ENCODE data around the gene SERPINB5.

SERPINB5 gene

GRCh38 chr18:63532471-63532870, 55.7 kb downstream of the SERPINB5 start:
- no peak for DNase-seq

DNA sequence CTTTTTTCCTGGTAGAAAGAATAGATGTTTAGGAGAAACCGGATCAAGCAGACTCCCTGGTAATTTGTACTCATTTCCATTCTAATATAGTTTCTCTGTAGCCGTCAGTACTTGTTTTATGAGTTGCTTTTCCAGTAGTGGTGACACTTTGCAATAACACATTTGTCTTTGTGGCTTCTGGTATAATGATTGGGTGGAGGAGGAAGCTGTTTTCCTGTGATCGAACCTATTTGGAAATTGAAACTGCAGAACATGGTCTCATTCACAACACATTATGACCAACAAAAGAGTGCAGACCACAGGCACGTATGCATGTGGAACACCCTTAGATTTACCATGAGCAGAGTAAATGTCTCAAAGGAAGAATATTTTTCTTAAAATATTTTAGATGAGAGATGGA, 57.9 kb downstream of the SERPINB5 start:
- DNase-seq = no peak

DNA sequence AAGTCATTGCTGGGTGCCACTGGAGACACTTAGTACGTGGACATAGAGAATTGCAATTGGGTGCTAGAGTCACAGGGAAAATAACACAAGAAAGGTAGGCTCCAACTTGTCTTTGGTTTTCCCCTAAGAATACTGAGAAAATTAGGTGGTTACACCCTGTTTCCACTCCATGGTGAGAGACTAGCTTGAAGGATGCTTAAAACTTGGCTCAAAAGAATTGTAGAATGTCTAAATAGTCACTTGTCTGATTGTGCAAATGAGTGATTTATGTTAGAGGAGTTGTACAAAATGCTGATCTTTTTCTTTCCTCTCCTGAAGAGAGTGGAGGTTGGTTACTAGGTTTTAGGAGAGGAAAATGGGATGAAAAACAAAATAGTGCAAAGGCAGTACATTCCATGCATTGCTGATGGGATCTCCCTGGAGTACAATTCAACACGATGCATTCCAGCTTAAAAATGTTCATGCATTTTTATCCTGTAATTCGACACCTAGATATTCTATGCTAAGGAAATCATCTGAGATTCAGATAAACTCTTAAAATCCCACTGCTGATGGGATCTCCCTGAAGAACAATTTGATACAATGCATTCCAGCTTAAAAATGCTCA, 63.2 kb downstream of the SERPINB5 start:
- DNase-seq = no peak

- no peak for DNase-seq
These were observed 65.3 kb downstream of the SERPINB5 start, which contains the start of gene SERPINB12 for GRCh38 chr18:63542069-63542468. Gene SERPINB12 (plus strand): TSS chr18:63542369. CDS start chr18:63556160, 13,791 bp downstream.

- no peak for DNase-seq
These were observed 67.3 kb downstream of the SERPINB5 start for GRCh38 chr18:63544017-63544416.

DNA sequence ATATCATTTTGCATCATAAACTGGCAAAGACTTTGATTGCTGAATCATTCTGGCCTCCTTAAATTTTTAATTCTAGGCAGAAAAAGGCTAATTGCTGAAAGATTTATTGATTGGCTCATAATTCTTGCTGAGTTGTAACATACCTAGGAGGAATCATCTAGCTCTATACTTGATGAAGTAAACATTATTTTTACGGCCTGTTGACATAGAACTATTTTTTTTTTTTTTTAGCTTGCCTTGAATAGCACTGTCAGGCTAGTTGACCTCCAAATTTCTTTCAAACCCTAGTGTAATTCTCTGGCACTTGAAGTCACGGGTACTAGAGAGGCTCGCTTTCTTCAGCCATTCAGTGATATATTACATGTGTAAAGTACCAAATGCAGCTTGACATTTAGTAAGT, 68.2 kb downstream of the SERPINB5 start:
- DNase-seq = no peak

DNA sequence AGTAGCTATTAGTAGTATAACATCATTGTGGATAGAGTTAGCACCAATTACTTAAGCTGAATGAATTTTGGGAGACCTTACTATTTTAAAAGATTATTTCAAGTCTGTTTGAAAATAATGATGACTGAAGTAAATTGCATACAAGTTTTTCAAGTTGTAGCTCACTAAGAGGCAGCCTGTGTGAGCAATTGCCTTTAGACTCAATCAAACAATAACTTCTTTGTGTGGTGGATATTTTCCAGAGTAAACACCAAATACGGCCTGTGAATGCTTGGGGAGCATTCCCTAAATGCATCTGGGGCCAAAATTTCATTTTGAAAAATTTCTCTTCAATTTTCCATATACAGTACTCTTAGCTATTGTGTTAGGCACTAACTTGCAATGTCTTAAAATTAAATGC, 73.3 kb downstream of the SERPINB5 start:
- no peak for DNase-seq

GRCh38 chr18:63551769-63552168, 75.0 kb downstream of the SERPINB5 start:
- DNase-seq = no peak

GRCh38 chr18:63552581-63552980, 75.8 kb downstream of the SERPINB5 start:
- DNase-seq = no peak

DNA sequence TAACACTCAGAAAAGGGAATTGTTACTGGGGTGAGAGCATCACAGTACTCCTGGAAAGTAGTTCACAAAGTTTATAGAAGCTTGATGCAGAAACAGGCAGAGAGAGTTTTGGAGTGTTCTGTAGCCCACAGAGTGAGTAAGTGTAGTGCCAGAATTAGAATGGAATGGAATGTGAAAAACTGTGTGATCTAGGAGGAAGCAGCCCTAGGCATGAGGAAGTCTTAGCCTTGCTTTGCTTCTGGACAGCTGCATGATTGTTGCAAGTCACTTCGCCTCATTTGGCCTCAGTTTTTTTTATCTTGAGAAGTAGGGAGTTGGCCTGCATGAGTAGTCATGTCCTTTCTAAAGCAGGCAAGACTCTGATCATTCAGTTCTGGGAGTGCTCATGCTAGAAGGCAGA, 76.3 kb downstream of the SERPINB5 start:
- DNase-seq = no peak
